Adrenal gland (tissue), 12 donors: ENCODE measurements around the gene CAMK2A. TPM values are rescaled to one million over a fixed set of nuclear protein-coding genes. Genes with fewer than 3 reads are reported as not detected.

ENCODE experiments used
- DNase-seq, 7 donors: peaks; one replicate each; pipeline ENCODE4 v3.0.0-alpha.2; 2019 to 2020
- H3K27ac ChIP-seq, 5 donors: fragments of 200-600 bp; sonication (generic) in 4 of 5; 1 replicate in 3 of 5; 2 replicates in 2 of 5; pipeline versions ENCODE4 v1.5.1 to v1.8.0; 2016 to 2020; ENCODE audit warnings: mild to moderate bottlenecking in 1 of 5
- H3K27me3 ChIP-seq: fragments of 200-600 bp; 2 replicates; pipeline ENCODE4 v1.8.0; 2021
- H3K36me3 ChIP-seq, 2 donors: fragments of 200-600 bp; replicated peaks in 1 of 2; 1 replicate in 1 of 2; 2 replicates in 1 of 2; pipeline versions ENCODE4 v1.5.1 to v1.8.0; 2018 to 2022
- H3K4me1 ChIP-seq, 2 donors: fragments of 200-600 bp; replicated peaks in 1 of 2; 1 replicate in 1 of 2; 2 replicates in 1 of 2; pipeline versions ENCODE4 v1.5.1 to v1.8.0; 2018 to 2021
- H3K4me3 ChIP-seq, 4 donors: fragments of 200-600 bp; sonication (generic) in 3 of 4; one replicate each; pipeline ENCODE4 v1.5.1; 2016 to 2018
- H3K9me3 ChIP-seq, 3 donors: fragments of 200-600 bp; sonication (generic) in 1 of 3; replicated peaks in 1 of 3; 1 replicate in 2 of 3; 2 replicates in 1 of 3; pipeline versions ENCODE4 v1.5.1 to v1.8.0; 2016 to 2021
- POLR2A ChIP-seq, 2 donors: fragments of 450-650 bp; IDR thresholded peaks; one replicate each; pipeline ENCODE4 v1.6.1; 2017; ENCODE audit warnings: antibody characterized with exemption in 2 of 2, mild to moderate bottlenecking in 2 of 2, moderate library complexity in 1 of 2
- WGBS, 4 donors: extraction: QIAGEN DNeasy Blood & Tissue Kit in 2 of 4; methylation state at CpG; one replicate each; pipeline versions ENCODE4 v1.1.5 to v1.1.7; 2013 to 2017; 5-methylcytosine and 5-hydroxymethylcytosine counted together
- intact Hi-C, 2 donors: fragments of 100-400 bp; cut with DNase I; formaldehyde crosslinking; loops; one replicate each; pipeline versions ENCODE4 v1.14.1 to v1.15.0; 2022 to 2023
- polyA plus RNA-seq, 3 donors: library from polyadenylated mRNA; stranded (reverse); fragments of 200-250 nt in 2 of 3; fragments of 350-450 nt in 1 of 3; fragmentation: Illumina TruSeq in 1 of 3; extraction: RNeasy Lipid Tissue Mini Kit (QIAGEN cat#74804) in 1 of 3; gene quantifications; one replicate each; pipeline ENCODE4 v1.2.3, GENCODE V29; 2013 to 2014
- total RNA-seq, 9 donors: library from RNA; depleted of rRNA in 4 of 9; stranded (reverse); fragments of >200 nt in 4 of 9; fragments of 120-200 nt in 1 of 9; fragmentation: NEBNext Ultra II Directional in 1 of 9; extraction: Animal tissue kit (Norgen Biotek cat#: 25700) in 1 of 9; gene quantifications; one replicate each; pipeline versions ENCODE4 v1.1.0 to v1.2.4, GENCODE V29; 2013 to 2023
- TF ChIP-seq, protein P1 (sequence below), 6 experiments: fragments of 450-650 bp in 4 of 6; fragments of 200-600 bp in 2 of 6; sonication (generic) in 1 of 6; IDR thresholded peaks; 1 replicate in 5 of 6; 2 replicates in 1 of 6; pipeline versions ENCODE4 v1.5.1 to v1.8.0; 2016 to 2021; ENCODE audit warnings: antibody characterized with exemption in 6 of 6, mild to moderate bottlenecking in 2 of 6, moderate library complexity in 1 of 6
- donor health status: healthy with polysubstance abuse.
- donor health status: Bipolar disorder and iron deficiency.
- donor health status: DM: yes; HTN: yes; CAD: no.
- donor health status: DM: no; HTN: no; CAD: no.
- donor health status: DM: no; HTN: no; CAD: no.
- donor health status: DM: yes; HTN: yes; CAD: no.

The CAMK2A gene
- total and polyA plus RNA-seq, 12 donors: 0.23 to 1.3 (median 0.64) TPM; not detected in 3

DNA sequence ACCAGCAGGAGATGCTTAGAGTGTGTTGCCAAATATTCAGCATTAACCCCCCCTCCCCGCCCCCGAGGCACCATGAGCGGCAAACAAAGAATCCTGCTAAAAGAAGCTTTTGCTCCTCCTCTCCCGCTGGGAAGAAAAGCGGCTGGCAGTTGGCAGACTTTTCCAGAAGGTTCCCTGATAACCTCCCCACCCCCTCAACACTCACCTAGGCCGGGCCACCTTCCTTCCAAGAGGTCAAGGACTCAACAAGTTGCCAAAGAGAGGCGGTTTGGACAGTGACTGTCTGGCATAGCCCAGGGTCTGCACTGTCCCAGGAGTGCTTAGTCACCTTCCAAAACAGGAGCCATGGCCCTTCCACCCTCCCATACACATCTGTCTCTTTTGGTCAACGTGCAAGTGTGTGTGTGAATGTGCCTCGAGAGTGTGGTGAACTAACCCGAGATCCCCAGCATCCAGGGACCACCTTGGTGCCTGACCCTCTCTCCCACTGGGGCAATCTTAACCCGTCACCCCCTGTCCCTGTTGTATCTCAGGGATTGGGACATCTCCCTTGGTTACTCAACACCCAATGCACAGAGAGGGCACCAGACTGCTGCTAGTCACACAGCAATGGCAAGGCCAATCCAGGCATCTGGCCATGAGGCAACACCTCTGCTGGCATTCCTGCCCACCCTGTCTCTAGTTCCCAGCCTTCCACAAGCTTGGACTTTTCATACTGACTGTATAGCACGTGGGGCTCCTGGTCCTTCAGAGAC, 18.9 kb downstream of the CAMK2A start:
- Histone ChIP-seq H3K4me1 (no peaks in the 10 kb centered on the region), H3K27me3 (no peaks in the 10 kb centered on the region), H3K4me3 (no peak overlapping the region), H3K9me3 (no peaks in the 10 kb centered on the region), H3K27ac (no peak overlapping the region), H3K36me3 (no peaks in the 10 kb centered on the region)
- TF ChIP-seq, protein P1, sequence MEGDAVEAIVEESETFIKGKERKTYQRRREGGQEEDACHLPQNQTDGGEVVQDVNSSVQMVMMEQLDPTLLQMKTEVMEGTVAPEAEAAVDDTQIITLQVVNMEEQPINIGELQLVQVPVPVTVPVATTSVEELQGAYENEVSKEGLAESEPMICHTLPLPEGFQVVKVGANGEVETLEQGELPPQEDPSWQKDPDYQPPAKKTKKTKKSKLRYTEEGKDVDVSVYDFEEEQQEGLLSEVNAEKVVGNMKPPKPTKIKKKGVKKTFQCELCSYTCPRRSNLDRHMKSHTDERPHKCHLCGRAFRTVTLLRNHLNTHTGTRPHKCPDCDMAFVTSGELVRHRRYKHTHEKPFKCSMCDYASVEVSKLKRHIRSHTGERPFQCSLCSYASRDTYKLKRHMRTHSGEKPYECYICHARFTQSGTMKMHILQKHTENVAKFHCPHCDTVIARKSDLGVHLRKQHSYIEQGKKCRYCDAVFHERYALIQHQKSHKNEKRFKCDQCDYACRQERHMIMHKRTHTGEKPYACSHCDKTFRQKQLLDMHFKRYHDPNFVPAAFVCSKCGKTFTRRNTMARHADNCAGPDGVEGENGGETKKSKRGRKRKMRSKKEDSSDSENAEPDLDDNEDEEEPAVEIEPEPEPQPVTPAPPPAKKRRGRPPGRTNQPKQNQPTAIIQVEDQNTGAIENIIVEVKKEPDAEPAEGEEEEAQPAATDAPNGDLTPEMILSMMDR (IDR thresholded peaks at IDR 0.05): no peak
- WGBS, 4 donors: 45 to 57% (median 54%) methylated on average over 8 to 12 of the region's 12 CpGs
- DNase-seq: peak in 5 of 7 donors; percentile 29 to 61 (median 40)
- intact Hi-C loops: loop anchor here (5.0 to 10.0 kb wide), 2 partner anchors 164 to 167 kb away; no protein-coding TSS in a partner anchor

DNA sequence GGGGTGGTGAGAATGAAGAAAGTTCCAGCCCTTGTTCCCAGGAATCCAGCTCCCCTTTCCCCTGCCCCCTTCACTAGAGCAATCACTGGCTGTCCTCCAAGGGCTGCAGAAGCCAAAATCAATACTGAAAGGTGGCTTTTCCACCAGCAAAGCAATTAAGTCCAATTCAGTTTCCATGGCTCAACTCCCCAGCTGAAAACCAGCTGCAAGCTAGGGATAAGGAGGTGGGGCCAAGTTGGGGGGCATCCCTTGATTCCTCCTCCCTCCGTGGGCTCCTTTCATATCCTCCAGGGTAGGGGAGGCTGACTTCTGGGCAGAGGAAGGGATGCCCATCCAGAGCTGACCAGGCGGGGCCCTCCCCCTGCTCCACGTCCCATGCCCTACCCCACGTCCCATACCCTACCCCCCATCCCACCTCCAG, 22.7 kb downstream of the CAMK2A start:
- Histone ChIP-seq H3K27me3 (no peaks in the 10 kb centered on the region), H3K4me3 (no peak overlapping the region), H3K27ac (no peak overlapping the region), H3K36me3 (no peaks in the 10 kb centered on the region), H3K4me1 (peaks cover 0 to 10% of the 10 kb centered on the region in 2 donors), H3K9me3 (no peaks in the 10 kb centered on the region)
- TF ChIP-seq, protein P1 (IDR thresholded peaks at IDR 0.05): no peak
- TF ChIP-seq POLR2A (IDR thresholded peaks at IDR 0.05): no peak
- DNase-seq: no peak
- intact Hi-C loops: no loop called here
- 69 to 84% (median 77%) methylated on average over 4 of the region's 4 CpGs for WGBS, 4 donors

DNA sequence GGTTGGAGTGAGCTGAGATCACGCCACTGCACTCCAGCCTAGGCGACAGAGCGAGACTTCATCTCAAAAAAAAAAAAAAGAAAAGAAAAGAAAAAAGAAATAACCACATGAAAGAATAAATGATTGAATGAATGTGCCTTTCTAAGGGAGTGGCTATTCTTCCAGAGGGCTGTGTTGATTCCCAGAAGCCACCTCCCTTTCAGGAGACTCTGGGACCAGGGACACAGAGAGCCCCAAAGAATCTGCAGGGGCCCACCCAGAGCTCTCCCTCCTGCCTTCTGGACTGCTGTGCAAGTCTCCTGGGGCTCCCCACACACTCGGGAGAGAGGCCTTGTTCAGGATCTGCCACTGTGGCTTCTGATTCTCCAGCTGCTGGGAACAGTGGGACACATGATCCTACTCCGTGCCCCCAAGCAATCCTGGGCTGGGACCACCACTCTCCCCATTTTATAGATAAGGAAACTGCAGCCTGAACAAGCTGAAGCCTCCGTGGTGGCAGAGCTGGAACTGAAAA, 23.6 kb downstream of the CAMK2A start:
- H3K9me3 ChIP-seq: no peaks in the 10 kb centered on the region
- no peak overlapping the region for H3K4me3 ChIP-seq
- WGBS, 4 donors: 76 to 83% (median 81%) methylated on average over 6 of the region's 6 CpGs
- no peaks in the 10 kb centered on the region for H3K36me3 ChIP-seq
- DNase-seq: no peak
- intact Hi-C loops: no loop called here
- H3K27me3 ChIP-seq: no peaks in the 10 kb centered on the region
- TF ChIP-seq, protein P1 (IDR thresholded peaks at IDR 0.05): no peak
- TF ChIP-seq POLR2A (IDR thresholded peaks at IDR 0.05): no peak
- H3K4me1 ChIP-seq: peaks cover 0 to 10% of the 10 kb centered on the region in 2 donors
- no peak overlapping the region for H3K27ac ChIP-seq

DNA sequence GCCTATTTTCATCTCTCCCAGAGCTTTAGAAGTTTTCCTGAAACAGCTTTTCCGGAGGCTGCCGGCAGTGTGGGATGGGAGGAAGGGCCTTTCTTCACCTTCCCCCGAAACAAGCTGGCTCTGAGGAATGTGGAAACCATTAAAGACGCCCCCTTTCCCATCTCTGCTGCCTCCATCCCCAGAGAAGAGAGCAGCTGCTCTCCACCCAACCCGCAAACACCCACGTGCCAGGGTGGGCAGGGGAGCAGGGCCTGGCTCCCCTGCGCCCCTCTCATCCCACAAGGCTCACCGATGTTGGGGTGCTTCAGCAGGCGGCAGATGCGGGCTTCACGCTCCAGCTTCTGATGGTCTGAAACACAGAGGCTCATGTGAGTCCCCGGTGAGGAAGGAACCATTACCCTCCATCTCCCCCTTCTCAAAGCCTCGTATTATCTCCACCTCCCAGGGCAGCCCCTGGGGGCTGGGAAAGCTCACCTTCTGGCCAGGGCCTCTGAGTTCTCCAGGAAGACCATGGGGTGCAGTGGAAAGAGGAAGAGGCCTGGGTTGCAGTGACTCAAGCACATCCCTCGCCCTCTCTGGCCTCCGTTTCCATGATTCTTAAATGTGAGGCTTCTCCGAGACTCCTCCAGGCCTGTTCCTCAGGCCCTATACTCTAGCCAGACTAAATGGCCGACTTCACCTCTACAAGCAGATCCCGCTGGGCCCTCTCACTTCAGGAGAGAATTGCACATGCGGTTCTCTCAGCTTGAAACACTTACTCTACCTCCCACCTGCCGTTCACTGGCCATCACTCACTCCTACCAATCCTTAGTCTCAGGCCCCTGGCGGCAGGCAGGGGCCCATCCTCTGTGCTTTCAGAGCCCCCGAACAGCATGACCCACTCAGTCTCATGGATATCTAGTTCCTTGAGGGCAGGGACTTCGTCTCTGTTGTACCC, 24.6 kb downstream of the CAMK2A start:
- no peaks in the 10 kb centered on the region for H3K27me3 ChIP-seq
- peaks cover 0 to 10% of the 10 kb centered on the region in 2 donors for H3K4me1 ChIP-seq
- no peak overlapping the region for H3K27ac ChIP-seq
- no peak for TF ChIP-seq POLR2A (IDR thresholded peaks at IDR 0.05)
- TF ChIP-seq, protein P1 (IDR thresholded peaks at IDR 0.05): no peak
- intact Hi-C loops: no loop called here
- no peaks in the 10 kb centered on the region for H3K9me3 ChIP-seq
- 89 to 96% (median 90%) methylated on average over 17 to 23 of the region's 23 CpGs for WGBS, 4 donors
- no peaks in the 10 kb centered on the region for H3K36me3 ChIP-seq
- DNase-seq: no peak
- H3K4me3 ChIP-seq: no peak overlapping the region
